SK-N-MC (cell line): ENCODE measurements around the gene KIAA1328.
"Not testable (repeated sequence)": the region's sequence is repeated elsewhere in the genome, so short reads cannot be mapped to it uniquely, and the experiment has no call there.

Experiments used
- DNase-seq: peaks from one replicate; pipeline ENCODE4 v3.0.0-alpha.2; 2011; ENCODE audit warnings: low read depth, low spot score
- H3K27ac ChIP-seq: fragments of 200-600 bp; sonication (generic); 2 replicates; pipeline ENCODE4 v1.5.1; 2016; ENCODE audit warnings: mixed run types
- H3K36me3 ChIP-seq: fragments of 200-600 bp; sonication (generic); 2 replicates; pipeline ENCODE4 v1.6.1; 2017; ENCODE audit warnings: antibody characterized with exemption, low read length, mixed read lengths; ENCODE audit not compliant: insufficient read depth
- H3K4me3 ChIP-seq: fragments of 200-600 bp; sonication (generic); 2 replicates; pipeline ENCODE4 v1.5.1; 2016
- H3K9ac ChIP-seq: fragments of 200-600 bp; sonication (generic); 2 replicates; pipeline ENCODE4 v1.8.0; 2017; ENCODE audit warnings: mixed run types, mixed read lengths; ENCODE audit not compliant: insufficient read length
- H3K9me3 ChIP-seq: fragments of 200-600 bp; sonication (generic); 2 replicates; pipeline ENCODE4 v1.6.1; 2017; ENCODE audit warnings: low read depth, mild to moderate bottlenecking, antibody characterized with exemption, low read length, moderate library complexity, mixed read lengths
- EZH2 ChIP-seq: fragments of 200-600 bp; sonication (generic); IDR thresholded peaks from one replicate; pipeline ENCODE4 v1.6.1; 2017; ENCODE audit warnings: antibody characterized with exemption
- FOXP2 ChIP-seq: optimal IDR thresholded peaks from 2 replicates; pipeline ENCODE3; 2011; ENCODE audit warnings: mild to moderate bottlenecking, moderate library complexity; ENCODE audit not compliant: insufficient read depth; ENCODE audit errors: extremely low read length, control extremely low read depth
- POLR2AphosphoS5 ChIP-seq: IDR thresholded peaks from 2 replicates; pipeline ENCODE4 v1.6.1; 2012; ENCODE audit warnings: mild to moderate bottlenecking, low read depth, low read length, borderline replicate concordance

KIAA1328 gene

DNA sequence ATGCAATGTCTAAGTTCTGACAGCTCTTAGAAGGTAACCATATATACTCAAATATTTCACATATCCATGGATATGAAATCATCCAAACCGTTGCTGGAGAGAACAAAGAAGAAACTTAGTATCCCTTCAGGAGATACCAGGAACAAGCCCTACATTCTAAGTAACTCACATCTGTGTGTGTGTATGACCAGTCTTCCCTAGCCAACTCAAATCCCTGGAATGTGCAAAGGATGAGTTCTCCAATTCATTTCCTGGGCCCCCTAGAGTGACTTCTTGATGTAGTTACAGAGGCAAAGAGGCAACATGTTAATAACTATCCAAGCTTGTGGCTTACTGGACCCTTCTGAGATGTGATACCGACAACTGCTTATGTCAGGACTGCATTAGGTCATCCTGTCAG lies 20.2 kb upstream of the KIAA1328 start:
- TF ChIP-seq EZH2 (no peak), FOXP2 (no peak), POLR2AphosphoS5 (no peak)
- Histone ChIP-seq H3K27ac (no peak overlapping the region), H3K36me3 (peaks cover 40% of the 10 kb centered on the region), H3K9me3 (no peaks in the 10 kb centered on the region), H3K4me3 (no peak overlapping the region), H3K9ac (no peak overlapping the region)
- no peak for DNase-seq

DNA sequence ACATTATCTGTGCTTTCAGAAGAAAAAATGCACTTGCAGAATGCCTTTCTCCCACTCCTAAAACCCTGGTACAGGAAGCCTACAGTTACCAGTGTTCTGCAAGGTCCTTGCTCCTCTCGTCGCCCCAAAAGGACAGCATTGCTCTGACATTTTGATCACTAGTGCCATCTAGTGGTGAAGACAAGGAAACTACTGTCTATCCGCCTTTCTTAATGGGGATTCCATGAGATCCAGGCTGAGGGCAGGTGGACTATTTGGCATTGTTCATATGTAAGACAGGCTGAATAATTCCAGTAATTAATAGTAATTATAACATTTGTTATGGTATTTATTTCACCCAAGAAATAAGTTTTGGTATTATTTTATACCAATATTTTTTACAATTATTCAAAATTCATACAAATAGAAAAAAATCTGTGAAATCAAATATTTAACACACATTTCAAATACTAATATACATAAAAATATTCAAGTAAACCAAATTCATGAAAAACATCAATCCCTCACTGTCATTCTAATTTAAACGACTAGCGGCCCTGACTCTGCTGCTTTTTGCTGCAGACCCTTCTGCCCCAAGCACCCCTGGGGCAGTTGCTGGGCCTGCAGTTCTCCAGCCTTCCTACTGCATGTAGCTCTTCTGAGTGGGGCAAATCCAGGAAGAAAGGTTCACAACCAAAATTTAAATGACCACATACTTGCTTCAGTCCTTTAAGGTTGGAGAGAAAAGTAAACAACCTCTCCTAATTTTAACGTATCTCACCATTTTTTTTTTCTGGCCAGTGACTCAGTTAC lies 19.1 kb upstream of the KIAA1328 start:
- Histone ChIP-seq H3K9ac (no peak overlapping the region), H3K4me3 (no peak overlapping the region), H3K27ac (no peak overlapping the region), H3K9me3 (no peaks in the 10 kb centered on the region), H3K36me3 (peaks cover 38% of the 10 kb centered on the region)
- TF ChIP-seq FOXP2 (no peak), EZH2 (no peak), POLR2AphosphoS5 (no peak)
- peak; percentile 34 for DNase-seq

DNA sequence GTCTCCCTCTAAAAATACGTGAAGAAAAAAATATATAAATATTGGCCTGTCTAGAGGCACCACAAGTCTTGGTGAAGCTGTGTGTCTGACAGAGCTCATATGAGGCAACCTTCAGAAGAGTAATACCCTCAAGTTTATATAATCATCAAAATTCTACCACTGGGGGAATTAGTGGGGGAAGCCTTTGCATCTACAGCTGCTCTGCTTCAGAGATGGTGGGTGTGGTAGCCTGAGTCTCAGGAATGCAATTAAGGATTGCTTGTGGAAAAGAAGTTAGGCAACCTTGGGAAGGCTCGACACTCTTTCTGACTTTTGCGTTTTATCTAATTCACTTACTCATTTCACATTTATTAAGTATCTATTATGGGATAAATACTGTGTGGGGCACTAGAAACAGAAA lies 17.5 kb upstream of the KIAA1328 start:
- no peak for DNase-seq
- Histone ChIP-seq H3K9me3 (no peaks in the 10 kb centered on the region), H3K27ac (no peak overlapping the region), H3K9ac (no peak overlapping the region), H3K4me3 (no peak overlapping the region), H3K36me3 (peaks cover 28% of the 10 kb centered on the region)
- TF ChIP-seq EZH2 = no peak
- no peak for TF ChIP-seq FOXP2

DNA sequence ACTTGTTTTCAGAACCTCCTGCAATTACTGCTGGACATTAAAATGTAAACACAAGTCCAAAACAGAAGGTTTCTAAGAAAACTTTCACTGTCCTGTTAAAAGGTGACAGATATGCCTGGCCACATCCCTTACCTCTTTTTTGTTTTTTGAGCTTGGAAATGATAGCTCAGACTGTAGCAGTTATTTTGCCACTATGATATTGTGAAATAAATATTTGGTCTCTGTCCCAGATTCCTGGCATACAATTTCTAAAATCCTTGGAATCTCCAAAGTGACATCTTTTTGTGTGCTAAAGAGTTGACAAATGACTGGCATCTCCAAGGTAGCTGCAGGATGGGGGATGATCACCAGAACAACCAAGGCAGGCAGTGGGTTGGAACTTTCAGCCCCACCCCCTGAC lies 17.0 kb upstream of the KIAA1328 start:
- no peak for DNase-seq
- TF ChIP-seq POLR2AphosphoS5 = no peak
- TF ChIP-seq EZH2 = no peak
- no peak for TF ChIP-seq FOXP2
- peaks cover 27% of the 10 kb centered on the region for H3K36me3 ChIP-seq
- no peak overlapping the region for H3K4me3 ChIP-seq
- no peaks in the 10 kb centered on the region for H3K9me3 ChIP-seq
- no peak overlapping the region for H3K9ac ChIP-seq
- no peak overlapping the region for H3K27ac ChIP-seq

DNA sequence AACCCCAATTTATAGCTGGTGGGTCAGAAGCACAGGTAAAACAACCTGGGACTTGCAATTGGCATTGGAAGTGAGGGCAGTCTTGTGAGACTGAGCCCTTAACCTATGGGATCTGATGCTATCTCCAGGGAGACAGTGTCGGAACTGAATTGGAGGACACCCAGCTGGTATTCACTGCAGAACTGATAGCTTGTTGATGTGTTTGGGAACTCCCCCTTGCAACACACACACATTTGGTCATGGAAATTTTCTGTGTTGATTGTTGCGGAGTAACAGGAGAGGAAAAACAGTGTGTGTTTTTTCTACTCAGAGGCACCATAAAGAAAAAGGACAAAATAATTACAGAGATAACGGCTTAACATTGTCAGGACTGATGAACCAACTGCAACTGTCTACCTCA lies 16.2 kb upstream of the KIAA1328 start:
- Histone ChIP-seq H3K4me3 (no peak overlapping the region), H3K9ac (no peak overlapping the region), H3K36me3 (peaks cover 26% of the 10 kb centered on the region), H3K27ac (no peak overlapping the region), H3K9me3 (no peaks in the 10 kb centered on the region)
- TF ChIP-seq FOXP2 (no peak), POLR2AphosphoS5 (no peak)
- DNase-seq = no peak

DNA sequence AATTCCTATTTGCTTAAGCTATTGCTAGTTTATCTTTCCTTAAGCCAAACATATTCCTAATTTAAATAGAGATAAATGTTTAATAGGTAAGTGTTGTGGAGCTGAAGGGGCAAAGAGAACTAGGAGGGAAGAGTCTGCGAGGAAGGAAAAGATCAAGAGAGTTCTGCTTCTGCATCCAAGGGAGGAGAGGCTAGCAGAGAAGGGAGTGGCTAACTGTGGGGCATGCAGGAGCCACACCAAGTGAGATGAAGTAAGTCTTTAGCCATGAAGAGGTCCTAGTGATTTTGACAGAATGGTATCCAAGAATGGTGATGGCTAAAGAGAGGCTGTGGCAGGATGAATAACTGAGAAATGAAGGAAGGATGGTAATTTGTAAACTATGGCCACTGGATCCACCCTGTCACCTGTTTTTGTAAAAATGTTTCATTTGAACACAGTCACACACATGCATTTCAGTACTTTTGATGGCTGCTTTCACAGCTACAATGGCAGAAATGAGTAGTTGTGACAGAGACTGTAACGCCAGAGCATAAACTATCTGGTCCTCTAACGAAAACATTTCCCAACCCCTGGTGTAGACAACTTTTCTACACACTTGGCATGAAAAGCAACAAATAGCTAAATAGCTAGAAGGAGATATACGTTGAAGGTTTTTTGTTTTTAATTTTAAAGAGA lies 15.7 kb upstream of the KIAA1328 start:
- no peaks in the 10 kb centered on the region for H3K9me3 ChIP-seq
- no peak for DNase-seq
- no peak overlapping the region for H3K27ac ChIP-seq
- H3K36me3 ChIP-seq = peaks cover 31% of the 10 kb centered on the region
- no peak overlapping the region for H3K4me3 ChIP-seq
- H3K9ac ChIP-seq = no peak overlapping the region
- TF ChIP-seq POLR2AphosphoS5 (no peak), EZH2 (no peak), FOXP2 (no peak)

DNA sequence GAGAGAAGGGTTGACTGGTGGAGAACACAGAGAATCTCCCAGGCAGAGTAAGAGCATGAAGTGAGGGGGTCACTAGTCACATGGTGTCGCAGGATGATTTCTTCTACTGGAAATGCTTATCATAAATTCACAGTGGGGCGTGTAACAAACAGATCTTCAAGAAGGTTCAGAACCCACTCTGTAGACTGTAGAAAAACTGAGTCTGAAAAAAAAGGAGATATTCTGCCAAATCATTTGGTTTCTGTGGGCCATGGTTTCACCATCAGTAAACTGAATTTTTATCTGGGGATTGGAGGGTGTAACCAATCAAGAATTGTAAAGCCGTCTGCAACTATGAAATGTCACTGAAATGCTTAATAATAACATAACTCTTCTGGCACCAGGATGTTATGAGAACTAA lies 15.1 kb upstream of the KIAA1328 start:
- peaks cover 34% of the 10 kb centered on the region for H3K36me3 ChIP-seq
- no peaks in the 10 kb centered on the region for H3K9me3 ChIP-seq
- TF ChIP-seq FOXP2 = no peak
- TF ChIP-seq POLR2AphosphoS5 = no peak
- TF ChIP-seq EZH2 = no peak
- no peak for DNase-seq
- no peak overlapping the region for H3K4me3 ChIP-seq
- no peak overlapping the region for H3K27ac ChIP-seq
- H3K9ac ChIP-seq = no peak overlapping the region

DNA sequence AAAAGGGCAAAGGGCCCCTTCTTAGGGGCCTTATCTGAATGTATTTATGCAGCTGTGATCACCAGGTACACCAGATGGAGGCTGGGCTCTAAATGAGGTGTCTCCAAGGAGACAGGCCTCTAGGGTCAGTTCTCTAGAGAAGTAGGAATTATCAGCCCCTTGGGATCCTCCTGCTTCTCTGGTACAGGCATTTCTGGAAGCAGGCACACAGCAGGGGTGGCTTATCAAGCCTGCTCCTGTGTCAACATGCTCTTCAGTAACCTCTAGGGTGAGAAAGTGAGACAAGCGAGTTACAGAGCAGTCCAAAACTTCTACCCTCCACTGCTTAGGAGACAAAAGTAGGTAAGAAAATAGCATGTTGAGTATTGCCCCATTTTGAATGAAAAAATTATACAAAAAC lies 13.9 kb upstream of the KIAA1328 start:
- H3K36me3 ChIP-seq = peaks cover 33% of the 10 kb centered on the region
- no peak overlapping the region for H3K9ac ChIP-seq

DNA sequence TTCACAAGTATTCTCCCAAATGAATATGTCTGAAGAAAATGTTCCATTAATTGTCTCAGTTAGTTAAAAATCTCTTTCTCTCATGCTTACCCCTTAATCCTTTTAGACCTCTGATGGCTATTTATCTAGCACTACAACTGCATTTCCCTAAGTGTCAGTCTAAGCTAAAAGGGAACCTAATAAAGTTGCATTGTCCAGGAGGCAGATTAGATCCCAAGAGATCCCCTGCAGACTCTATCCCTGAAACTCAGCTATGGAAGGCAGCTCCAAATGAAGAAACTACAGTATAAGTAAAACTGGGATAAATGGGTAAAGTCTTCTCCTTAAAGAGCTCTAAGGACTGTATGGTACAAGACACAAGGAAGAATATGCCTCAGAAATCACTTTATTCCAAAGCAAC lies 12.8 kb upstream of the KIAA1328 start:
- H3K27ac ChIP-seq, DNase-seq, H3K4me3 ChIP-seq, H3K9ac ChIP-seq, H3K9me3 ChIP-seq: not testable (repeated sequence)
- H3K36me3 ChIP-seq = peaks cover 38% of the 10 kb centered on the region

More for the DNA sequence above, 13.9 kb upstream of the KIAA1328 start:
- Histone ChIP-seq H3K4me3 (no peak overlapping the region), H3K27ac (no peak overlapping the region), H3K9me3 (no peaks in the 10 kb centered on the region)
- DNase-seq = no peak
- TF ChIP-seq EZH2 = no peak
- no peak for TF ChIP-seq POLR2AphosphoS5
- no peak for TF ChIP-seq FOXP2
